Kidney epithelial cell (primary cell): ENCODE measurements around the gene HSPB9. TPM values are rescaled to one million over a fixed set of nuclear protein-coding genes. Genes with fewer than 3 reads are reported as not detected.

Source experiments
- DNase-seq: peaks from one replicate; pipeline ENCODE4 v3.0.0-alpha.2; 2010; ENCODE audit warnings: low read depth
- H3K27me3 ChIP-seq: 2 replicates; pipeline ENCODE4 v1.6.0; 2011; ENCODE audit warnings: low read length; ENCODE audit not compliant: control insufficient read depth, insufficient read depth
- H3K36me3 ChIP-seq: 2 replicates; pipeline ENCODE4 v1.5.1; 2011; ENCODE audit warnings: low read length; ENCODE audit not compliant: control insufficient read depth, insufficient read depth
- H3K4me3 ChIP-seq: 2 replicates; pipeline ENCODE4 v1.5.1; 2011; ENCODE audit warnings: low read depth, mild to moderate bottlenecking, control low read depth, low read length
- CTCF ChIP-seq: IDR thresholded peaks from 2 replicates; pipeline ENCODE4 v1.5.1; 2011; ENCODE audit warnings: mild to moderate bottlenecking, moderate library complexity, low read length, control low read depth, inconsistent platforms; ENCODE audit not compliant: insufficient read depth, poor library complexity, severe bottlenecking
- total RNA-seq: library from RNA; depleted of rRNA; stranded (reverse); fragments of >200 nt; gene quantifications from 2 replicates; pipeline ENCODE4 v1.2.3, GENCODE V29; 2015

The HSPB9 gene
- total RNA-seq, 1 donor from 2014 or later, result not detected

- H3K4me3 ChIP-seq, result peak within 1 kb of the TSS; percentile 68
- no peak for DNase-seq
- TF ChIP-seq CTCF, result no peak
- H3K27me3 ChIP-seq, result no peaks in the 10 kb centered on the region
- peaks cover 2% of the 10 kb centered on the region for H3K36me3 ChIP-seq
Observed at GRCh38 chr17:42120770-42121769, 1.5 kb upstream of the HSPB9 start, which contains the start of gene KAT2A. Gene KAT2A (minus strand): TSS chr17:42121367. CDS start chr17:42121304, 63 bp downstream.

GRCh38 chr17:42124256-42124655 lies 1.7 kb downstream of the HSPB9 start:
- Histone ChIP-seq H3K27me3 (no peaks in the 10 kb centered on the region), H3K4me3 (no peak overlapping the region), H3K36me3 (peaks cover 2% of the 10 kb centered on the region)
- no peak for DNase-seq
- no peak for TF ChIP-seq CTCF

- Histone ChIP-seq H3K36me3 (peaks cover 2% of the 10 kb centered on the region), H3K4me3 (no peak overlapping the region), H3K27me3 (no peaks in the 10 kb centered on the region)
- TF ChIP-seq CTCF, result no peak
- no peak for DNase-seq
Observed at GRCh38 chr17:42125565-42125964, 3.0 kb downstream of the HSPB9 start.

GRCh38 chr17:42126836-42127235 lies 4.2 kb downstream of the HSPB9 start:
- no peak overlapping the region for H3K4me3 ChIP-seq
- TF ChIP-seq CTCF, result no peak
- no peak for DNase-seq
- H3K27me3 ChIP-seq, result no peaks in the 10 kb centered on the region
- H3K36me3 ChIP-seq, result peaks cover 2% of the 10 kb centered on the region

- Histone ChIP-seq H3K4me3 (no peak overlapping the region), H3K27me3 (no peaks in the 10 kb centered on the region), H3K36me3 (peaks cover 2% of the 10 kb centered on the region)
- TF ChIP-seq CTCF, result no peak
- DNase-seq, result no peak
Observed at GRCh38 chr17:42127414-42127813, 4.8 kb downstream of the HSPB9 start.
